Neural cell (in vitro differentiated cells): ENCODE data around the gene AP1S3. TPM values are rescaled to one million over a fixed set of nuclear protein-coding genes. Genes with fewer than 3 reads are reported as not detected.

Experiments
- H2AFZ ChIP-seq: fragments of 200-600, 300-800 bp; sonication (generic), shearing (Covaris generic); 2 replicates; pipeline ENCODE4 v1.6.0; 2014; ENCODE audit warnings: low read depth, mild to moderate bottlenecking, antibody characterized with exemption, low read length, moderate library complexity
- H3F3A ChIP-seq: fragments of 200-600 bp; shearing (Covaris generic); 2 replicates; pipeline ENCODE4 v1.6.1; 2016; ENCODE audit warnings: mild to moderate bottlenecking, moderate library complexity, mixed read lengths, antibody characterized with exemption, low read length; ENCODE audit not compliant: insufficient read depth, poor library complexity, severe bottlenecking
- H3K27ac ChIP-seq: fragments of 200-600, 300-800 bp; sonication (generic), shearing (Covaris generic); 2 replicates; pipeline ENCODE4 v1.5.1; 2014; ENCODE audit warnings: mild to moderate bottlenecking, low read length, moderate library complexity
- H3K27me3 ChIP-seq: fragments of 300-800, 200-600 bp; sonication (generic), shearing (Covaris generic); 2 replicates; pipeline ENCODE4 v1.6.0; 2014; ENCODE audit warnings: mild to moderate bottlenecking, low read depth, low read length, moderate library complexity; ENCODE audit not compliant: insufficient read depth
- H3K36me3 ChIP-seq: fragments of 300-800, 200-600 bp; sonication (generic), shearing (Covaris generic); 2 replicates; pipeline ENCODE4 v1.5.1; 2014; ENCODE audit warnings: mild to moderate bottlenecking, antibody characterized with exemption, low read length, moderate library complexity; ENCODE audit not compliant: insufficient read depth
- H3K4me2 ChIP-seq: fragments of 300-800, 200-600 bp; sonication (generic), shearing (Covaris generic); 2 replicates; pipeline ENCODE4 v1.6.0; 2014; ENCODE audit warnings: mild to moderate bottlenecking, low read length
- H3K4me3 ChIP-seq: fragments of 300-800, 200-600 bp; sonication (generic), shearing (Covaris generic); 2 replicates; pipeline ENCODE4 v1.5.1; 2014; ENCODE audit warnings: mild to moderate bottlenecking, low read length, moderate library complexity
- H3K79me2 ChIP-seq: fragments of 200-600 bp; shearing (Covaris generic); replicated peaks from 2 replicates; pipeline ENCODE4 v1.6.0; 2014; ENCODE audit warnings: mild to moderate bottlenecking, low read length, moderate library complexity; ENCODE audit not compliant: insufficient read depth
- H3K9ac ChIP-seq: fragments of 300-800, 200-600 bp; sonication (generic), shearing (Covaris generic); 2 replicates; pipeline ENCODE4 v1.6.1; 2016; ENCODE audit warnings: mild to moderate bottlenecking, low read length, mixed read lengths
- H3K9me2 ChIP-seq: fragments of 200-600 bp; shearing (Covaris generic); 2 replicates; pipeline ENCODE4 v1.6.1; 2016; ENCODE audit warnings: mild to moderate bottlenecking, low read length, mixed read lengths; ENCODE audit not compliant: insufficient read depth
- H3K9me3 ChIP-seq: fragments of 200-600, 300-800 bp; sonication (generic), shearing (Covaris generic); 2 replicates; pipeline ENCODE4 v1.6.1; 2016; ENCODE audit warnings: mild to moderate bottlenecking, mixed run types, low read length, moderate library complexity, mixed read lengths
- H4K20me1 ChIP-seq: fragments of 200-600 bp; shearing (Covaris generic); 2 replicates; pipeline ENCODE4 v1.6.1; 2016; ENCODE audit warnings: mild to moderate bottlenecking, mixed run types; ENCODE audit not compliant: insufficient read depth
- CTCF ChIP-seq: fragments of 450-650 bp; IDR thresholded peaks from 2 replicates; pipeline ENCODE4 v1.5.1; 2014; ENCODE audit warnings: antibody characterized with exemption, mild to moderate bottlenecking, moderate library complexity; ENCODE audit not compliant: poor library complexity, severe bottlenecking
- EP300 ChIP-seq: fragments of 450-650 bp; conservative IDR thresholded peaks from 2 replicates; pipeline ENCODE4 v1.6.1; 2014; ENCODE audit warnings: antibody characterized with exemption, mild to moderate bottlenecking, moderate library complexity; ENCODE audit not compliant: poor library complexity, severe bottlenecking
- EZH2 ChIP-seq: fragments of 200-600, 300-800 bp; shearing (Covaris generic), sonication (generic); IDR thresholded peaks from 2 replicates; pipeline ENCODE4 v1.6.1; 2014; ENCODE audit warnings: antibody characterized with exemption, low read length, borderline replicate concordance, mild to moderate bottlenecking; ENCODE audit not compliant: insufficient read depth, poor library complexity, severe bottlenecking
- MXI1 ChIP-seq: fragments of 450-650 bp; conservative IDR thresholded peaks from 2 replicates; pipeline ENCODE4 v1.6.1; 2014; ENCODE audit warnings: antibody characterized with exemption, mild to moderate bottlenecking; ENCODE audit not compliant: poor library complexity, severe bottlenecking
- POLR2AphosphoS5 ChIP-seq: IDR thresholded peaks from 2 replicates; pipeline ENCODE4 v1.6.1; 2012
- RAD21 ChIP-seq: fragments of 450-650 bp; conservative IDR thresholded peaks from 2 replicates; pipeline ENCODE4 v1.6.1; 2014; ENCODE audit warnings: antibody characterized with exemption, mild to moderate bottlenecking, moderate library complexity
- REST ChIP-seq: IDR thresholded peaks from 2 replicates; pipeline ENCODE4 v1.6.1; 2012; ENCODE audit warnings: borderline replicate concordance
- SMC3 ChIP-seq: fragments of 450-650 bp; conservative IDR thresholded peaks from 2 replicates; pipeline ENCODE4 v1.6.1; 2014; ENCODE audit warnings: antibody characterized with exemption, mild to moderate bottlenecking, moderate library complexity; ENCODE audit not compliant: poor library complexity
- TAF1 ChIP-seq: IDR thresholded peaks from 2 replicates; pipeline ENCODE4 v1.6.1; 2012; ENCODE audit warnings: low read depth
- polyA plus RNA-seq: library from polyadenylated mRNA; depleted of rRNA; stranded (reverse); fragments of >200 nt; gene quantifications from 2 replicates; pipeline ENCODE4 v1.2.3, GENCODE V29; 2014

Gene AP1S3
- polyA plus RNA-seq, 1 donor from 2014 or later = 2.7 TPM

GRCh38 chr2:223724861-223725260 is 112.5 kb downstream of the AP1S3 start:
- Histone ChIP-seq H3K4me3 (no peak overlapping the region), H3K9ac (no peak overlapping the region), H3K27ac (no peak overlapping the region), H3K27me3 (no peaks in the 10 kb centered on the region), H3F3A (no peaks in the 10 kb centered on the region), H4K20me1 (no peaks in the 10 kb centered on the region), H3K4me2 (no peak overlapping the region), H2AFZ (no peak overlapping the region), H3K79me2 (no peaks in the 10 kb centered on the region), H3K9me3 (no peaks in the 10 kb centered on the region), H3K9me2 (no peaks in the 10 kb centered on the region), H3K36me3 (no peaks in the 10 kb centered on the region)
- TF ChIP-seq POLR2AphosphoS5 = no peak
- no peak for TF ChIP-seq RAD21
- no peak for TF ChIP-seq EZH2
- no peak for TF ChIP-seq SMC3
- TF ChIP-seq EP300 = no peak
- no peak for TF ChIP-seq CTCF
- TF ChIP-seq REST = no peak
- no peak for TF ChIP-seq TAF1
- TF ChIP-seq MXI1 = no peak

- Histone ChIP-seq H3K27ac (no peak overlapping the region), H3K9me3 (no peaks in the 10 kb centered on the region), H3F3A (no peaks in the 10 kb centered on the region), H3K9me2 (no peaks in the 10 kb centered on the region), H3K9ac (no peak overlapping the region), H4K20me1 (no peaks in the 10 kb centered on the region), H2AFZ (no peak overlapping the region), H3K27me3 (no peaks in the 10 kb centered on the region), H3K4me3 (no peak overlapping the region), H3K79me2 (no peaks in the 10 kb centered on the region), H3K36me3 (no peaks in the 10 kb centered on the region), H3K4me2 (no peak overlapping the region)
- TF ChIP-seq EZH2 (no peak), POLR2AphosphoS5 (no peak), REST (no peak), MXI1 (no peak), EP300 (no peak), SMC3 (no peak), CTCF (no peak), TAF1 (no peak), RAD21 (no peak)
Observed at GRCh38 chr2:223723954-223724411, 113.4 kb downstream of the AP1S3 start.
